OCI-LY1 (cell line): ENCODE data around the gene MYCL.

ENCODE experiments used
- CTCF ChIP-seq: fragments of 200-600 bp; sonication (generic), shearing (Covaris generic); IDR thresholded peaks from 2 replicates; pipeline ENCODE4 v1.5.1; 2017; ENCODE audit warnings: mild to moderate bottlenecking, antibody characterized with exemption, low read length, moderate library complexity, mixed read lengths
- EZH2 ChIP-seq: fragments of 200-600 bp; sonication (generic), shearing (Covaris generic); IDR thresholded peaks from 2 replicates; pipeline ENCODE4 v1.8.0; 2017; ENCODE audit warnings: borderline replicate concordance, mixed run types, mild to moderate bottlenecking, antibody characterized with exemption, low read length, moderate library complexity, mixed read lengths

GRCh38 chr1:39882152-39882551, 19.6 kb downstream of the MYCL start:
- TF ChIP-seq EZH2, result no peak
- TF ChIP-seq CTCF, result no peak
